22Rv1 (cell line): ENCODE measurements around the gene PTPRD.

ENCODE experiments used
- CTCF ChIP-seq: fragments of 450-650 bp; IDR thresholded peaks from 2 replicates; pipeline ENCODE4 v1.5.1; 2017; ENCODE audit warnings: mild to moderate bottlenecking
- ZFX ChIP-seq: fragments of 450-650 bp; IDR thresholded peaks from 2 replicates; pipeline ENCODE4 v1.6.1; 2017; ENCODE audit warnings: antibody characterized with exemption, borderline replicate concordance

- TF ChIP-seq CTCF (no peak), ZFX (no peak)
These were observed 991.4 kb downstream of the PTPRD start for GRCh38 chr9:9621355-9621940.
